T-helper 17 cell (primary cell): ENCODE results near the gene PPP2R2C. TPM values are rescaled to one million over a fixed set of nuclear protein-coding genes. Genes with fewer than 3 reads are reported as not detected.

Experiments used
- ATAC-seq: fragments of 150-1000 bp; cut with Tn5 transposase; 2 replicates; pipeline ENCODE4 v1.10.0; 2021; ENCODE audit warnings: mild to moderate bottlenecking, moderate library complexity
- DNase-seq, 3 donors: peaks; one replicate each; pipeline versions ENCODE4 v3.0.0 to v3.0.0-alpha.2; 2020 to 2021
- H3K9me3 ChIP-seq: one replicate; pipeline ENCODE4 v1.7.0; 2013; ENCODE audit warnings: low read length, mild to moderate bottlenecking; ENCODE audit not compliant: control insufficient read depth, poor library complexity, severe bottlenecking
- H3K27ac Mint-ChIP-seq: one replicate; pipeline ENCODE4 v1.8.0; 2022; ENCODE audit warnings: mild to moderate bottlenecking, moderate library complexity, mixed read lengths
- H3K27me3 Mint-ChIP-seq: one replicate; pipeline ENCODE4 v1.8.0; 2022; ENCODE audit warnings: mixed read lengths
- H3K36me3 Mint-ChIP-seq: one replicate; pipeline ENCODE4 v1.8.0; 2022; ENCODE audit warnings: low read depth, mixed read lengths
- H3K4me1 Mint-ChIP-seq: one replicate; pipeline ENCODE4 v1.8.0; 2022; ENCODE audit warnings: mild to moderate bottlenecking, mixed read lengths
- H3K4me3 Mint-ChIP-seq: one replicate; pipeline ENCODE4 v1.8.0; 2022; ENCODE audit warnings: mild to moderate bottlenecking, moderate library complexity, mixed read lengths
- total RNA-seq, 4 donors: library from RNA in 2 of 4; stranded (reverse) in 2 of 4; gene quantifications; one replicate each; pipeline ENCODE4 v1.2.3 and lab custom pipeline; 2022 to 2026

The PPP2R2C gene
- total RNA-seq, 2 donors from 2014 or later, result not detected

DNA sequence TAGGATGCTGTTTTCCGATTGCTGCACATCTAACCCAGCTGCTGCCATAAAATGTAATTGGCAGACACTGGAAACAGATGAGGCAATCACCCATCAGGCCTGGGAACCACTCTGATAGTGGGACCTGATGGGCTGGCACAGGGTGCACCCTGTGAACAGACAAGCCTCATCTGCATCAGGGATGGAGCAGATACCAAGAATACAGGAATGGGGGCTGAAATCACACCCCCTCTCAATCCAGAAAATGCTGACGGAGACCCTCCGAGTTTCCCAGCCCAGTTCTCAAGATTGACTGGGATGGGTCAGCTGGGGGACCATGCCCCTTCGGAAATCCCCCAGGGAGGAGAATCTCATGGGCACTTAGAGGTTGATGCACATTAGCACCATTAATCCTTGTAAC is 28.8 kb upstream of the PPP2R2C start:
- H3K27ac Mint-ChIP-seq, result no peak overlapping the region
- peaks cover 35% of the 10 kb centered on the region for H3K27me3 Mint-ChIP-seq
- H3K4me1 Mint-ChIP-seq, result no peaks in the 10 kb centered on the region
- ATAC-seq (no peak), DNase-seq (no peak)
- no peak overlapping the region for H3K4me3 Mint-ChIP-seq
- no peaks in the 10 kb centered on the region for H3K9me3 ChIP-seq
- no peaks in the 10 kb centered on the region for H3K36me3 Mint-ChIP-seq

DNA sequence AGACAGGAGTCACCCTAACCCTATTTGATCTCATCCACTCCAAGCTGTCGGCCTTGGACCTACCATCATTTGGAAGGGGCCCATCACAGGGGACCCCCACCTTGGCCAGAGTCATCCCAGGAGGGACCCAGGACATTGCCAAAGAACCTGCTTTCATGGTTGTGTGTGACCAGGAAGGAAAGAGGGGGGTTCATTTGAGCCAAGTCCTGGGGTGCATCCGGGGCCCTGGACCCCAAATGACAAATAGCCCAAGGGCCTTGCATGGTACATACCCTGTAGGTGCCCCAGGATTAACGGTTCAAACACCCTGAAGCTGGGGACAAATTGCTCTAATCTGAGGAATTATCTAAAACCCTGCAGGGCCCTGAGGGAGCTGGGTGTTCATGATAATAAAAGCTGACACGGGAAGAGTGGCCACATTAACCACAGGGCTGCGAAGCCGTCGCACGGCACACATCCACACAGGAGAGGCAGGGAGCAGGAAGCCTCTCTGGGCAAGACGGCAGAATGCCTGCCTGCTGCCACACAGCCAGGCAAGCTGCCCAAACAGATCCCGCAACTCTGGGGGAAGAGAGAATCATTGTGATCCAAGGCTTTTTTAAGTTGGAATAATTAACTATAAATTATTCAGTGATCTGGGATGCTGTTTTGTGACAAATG is 28.2 kb upstream of the PPP2R2C start:
- Mint-ChIP-seq H3K36me3 (no peaks in the 10 kb centered on the region), H3K4me1 (no peaks in the 10 kb centered on the region), H3K27me3 (peaks cover 40% of the 10 kb centered on the region), H3K27ac (no peak overlapping the region), H3K4me3 (no peak overlapping the region)
- H3K9me3 ChIP-seq, result no peaks in the 10 kb centered on the region
- no peak for DNase-seq
- ATAC-seq, result no peak

DNA sequence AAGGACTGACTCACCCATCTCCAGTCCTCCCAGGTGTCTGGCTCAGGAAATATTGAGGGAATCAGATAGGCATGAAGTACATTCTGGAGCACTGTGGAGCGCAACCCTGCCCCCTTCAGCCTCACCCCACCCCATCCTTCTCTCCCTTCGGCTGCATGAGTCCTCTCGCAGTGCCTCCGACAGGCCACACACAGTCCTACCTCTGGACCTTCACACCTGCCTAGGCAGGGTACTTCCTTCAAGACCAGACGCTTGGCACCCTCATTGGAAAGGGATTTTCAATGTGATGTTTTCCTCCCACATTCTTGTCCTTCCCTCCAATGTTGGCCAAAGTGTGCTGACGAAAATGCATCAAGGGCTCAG is 26.8 kb upstream of the PPP2R2C start:
- Mint-ChIP-seq H3K4me3 (no peak overlapping the region), H3K27ac (no peak overlapping the region), H3K4me1 (no peaks in the 10 kb centered on the region), H3K27me3 (peaks cover 43% of the 10 kb centered on the region), H3K36me3 (no peaks in the 10 kb centered on the region)
- no peak for ATAC-seq
- no peak for DNase-seq
- no peaks in the 10 kb centered on the region for H3K9me3 ChIP-seq

DNA sequence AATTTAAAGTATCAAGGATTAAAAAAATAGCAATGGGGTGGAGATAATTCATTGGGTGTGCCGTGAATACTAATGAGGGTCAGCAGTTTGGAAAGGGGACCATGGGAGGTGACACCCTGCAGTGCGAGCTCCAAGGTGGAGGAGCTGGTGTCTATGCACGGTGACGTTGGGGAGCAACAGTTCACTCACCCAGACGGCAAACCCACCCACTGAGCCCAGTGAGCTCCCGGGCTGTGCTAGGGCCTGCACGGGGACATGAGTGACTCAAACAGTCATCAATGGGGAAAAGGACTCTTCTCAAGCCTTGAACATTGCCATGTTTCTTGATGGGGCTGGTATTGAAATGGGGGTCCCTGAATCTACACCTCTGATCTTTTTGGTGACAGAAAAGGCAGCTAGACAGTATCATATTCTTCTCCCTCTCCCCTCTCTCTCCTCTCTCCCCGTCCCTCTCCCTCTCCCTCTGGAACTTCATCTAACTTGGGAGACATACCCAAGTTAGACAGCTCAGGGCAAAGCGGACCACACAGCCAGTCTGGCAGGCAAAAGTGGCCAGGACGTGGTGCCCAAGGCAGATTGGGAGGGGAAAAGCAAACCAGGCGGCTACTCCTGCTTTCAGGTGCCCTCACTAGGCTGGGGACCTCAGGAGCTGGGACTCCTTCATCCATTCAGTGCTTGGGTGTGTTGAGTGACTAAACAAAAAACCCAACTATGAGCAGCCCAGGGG is 26.3 kb upstream of the PPP2R2C start:
- H3K4me3 Mint-ChIP-seq, result no peak overlapping the region
- H3K9me3 ChIP-seq, result no peaks in the 10 kb centered on the region
- peaks cover 48% of the 10 kb centered on the region for H3K27me3 Mint-ChIP-seq
- H3K4me1 Mint-ChIP-seq, result no peaks in the 10 kb centered on the region
- no peak overlapping the region for H3K27ac Mint-ChIP-seq
- H3K36me3 Mint-ChIP-seq, result no peaks in the 10 kb centered on the region
- DNase-seq (no peak), ATAC-seq (no peak)

DNA sequence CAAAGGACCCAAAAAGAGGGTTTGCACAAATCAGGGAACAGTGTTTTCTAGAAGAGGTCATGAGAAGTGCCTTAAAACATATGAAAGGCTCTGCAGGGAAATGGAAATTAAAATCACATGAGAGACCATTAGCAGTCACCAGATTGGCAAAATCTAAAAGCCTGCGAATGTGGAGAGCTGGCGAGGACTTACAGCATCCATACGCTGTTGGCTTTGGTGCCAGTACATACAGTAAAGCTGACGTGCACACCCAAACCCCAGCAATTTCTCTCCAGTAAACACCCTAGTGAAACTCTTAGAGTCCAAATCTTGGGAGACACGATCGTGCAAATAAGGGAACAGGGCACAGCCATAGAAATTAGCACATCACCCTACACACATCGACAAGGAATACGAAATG is 25.4 kb upstream of the PPP2R2C start:
- no peaks in the 10 kb centered on the region for H3K36me3 Mint-ChIP-seq
- H3K27ac Mint-ChIP-seq, result no peak overlapping the region
- H3K27me3 Mint-ChIP-seq, result peaks cover 57% of the 10 kb centered on the region
- H3K4me3 Mint-ChIP-seq, result no peak overlapping the region
- H3K9me3 ChIP-seq, result no peaks in the 10 kb centered on the region
- no peak for DNase-seq
- H3K4me1 Mint-ChIP-seq, result no peaks in the 10 kb centered on the region
- ATAC-seq, result no peak

DNA sequence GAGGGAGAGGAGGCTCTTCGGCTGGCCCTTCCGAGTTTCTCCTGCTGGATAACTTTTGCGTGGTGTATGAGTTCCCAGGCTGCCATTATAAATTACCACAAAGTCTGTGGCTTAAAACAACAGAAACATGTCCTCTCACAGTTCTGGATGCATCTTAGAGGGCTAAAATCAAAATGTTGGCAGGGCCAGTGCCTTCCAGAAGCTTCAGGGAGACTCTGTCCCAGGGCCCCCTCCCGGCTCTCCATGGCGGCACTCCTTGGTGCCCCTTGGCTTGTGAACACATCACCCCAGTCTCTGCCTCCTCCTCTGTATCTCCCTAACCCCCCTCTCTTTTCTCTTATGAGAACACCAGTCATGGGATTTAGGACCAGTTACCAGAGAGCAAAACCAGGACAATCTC is 23.3 kb upstream of the PPP2R2C start:
- H3K4me1 Mint-ChIP-seq, result no peaks in the 10 kb centered on the region
- DNase-seq, result no peak
- no peak overlapping the region for H3K27ac Mint-ChIP-seq
- H3K27me3 Mint-ChIP-seq, result peaks cover 51% of the 10 kb centered on the region
- H3K9me3 ChIP-seq, result no peaks in the 10 kb centered on the region
- ATAC-seq, result no peak
- H3K4me3 Mint-ChIP-seq, result no peak overlapping the region
- H3K36me3 Mint-ChIP-seq, result no peaks in the 10 kb centered on the region

DNA sequence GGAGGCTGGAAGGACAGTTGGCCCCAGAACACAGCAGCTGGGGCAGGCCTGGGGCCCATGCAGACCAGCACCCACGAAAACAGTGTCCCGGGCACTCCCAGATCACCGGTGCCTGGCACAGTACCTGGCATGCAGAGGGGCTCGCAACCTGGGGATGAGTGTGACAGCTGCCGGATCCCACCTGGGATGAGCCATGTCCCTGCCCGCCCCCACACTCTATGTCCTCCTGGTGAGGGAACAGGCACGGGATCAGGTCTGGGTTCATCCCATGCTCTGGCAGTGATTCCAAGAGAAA is 22.8 kb upstream of the PPP2R2C start:
- H3K4me1 Mint-ChIP-seq, result no peaks in the 10 kb centered on the region
- H3K27me3 Mint-ChIP-seq, result peaks cover 46% of the 10 kb centered on the region
- DNase-seq, result no peak
- no peak for ATAC-seq
- no peaks in the 10 kb centered on the region for H3K9me3 ChIP-seq
- no peak overlapping the region for H3K27ac Mint-ChIP-seq
- no peak overlapping the region for H3K4me3 Mint-ChIP-seq
- H3K36me3 Mint-ChIP-seq, result no peaks in the 10 kb centered on the region

DNA sequence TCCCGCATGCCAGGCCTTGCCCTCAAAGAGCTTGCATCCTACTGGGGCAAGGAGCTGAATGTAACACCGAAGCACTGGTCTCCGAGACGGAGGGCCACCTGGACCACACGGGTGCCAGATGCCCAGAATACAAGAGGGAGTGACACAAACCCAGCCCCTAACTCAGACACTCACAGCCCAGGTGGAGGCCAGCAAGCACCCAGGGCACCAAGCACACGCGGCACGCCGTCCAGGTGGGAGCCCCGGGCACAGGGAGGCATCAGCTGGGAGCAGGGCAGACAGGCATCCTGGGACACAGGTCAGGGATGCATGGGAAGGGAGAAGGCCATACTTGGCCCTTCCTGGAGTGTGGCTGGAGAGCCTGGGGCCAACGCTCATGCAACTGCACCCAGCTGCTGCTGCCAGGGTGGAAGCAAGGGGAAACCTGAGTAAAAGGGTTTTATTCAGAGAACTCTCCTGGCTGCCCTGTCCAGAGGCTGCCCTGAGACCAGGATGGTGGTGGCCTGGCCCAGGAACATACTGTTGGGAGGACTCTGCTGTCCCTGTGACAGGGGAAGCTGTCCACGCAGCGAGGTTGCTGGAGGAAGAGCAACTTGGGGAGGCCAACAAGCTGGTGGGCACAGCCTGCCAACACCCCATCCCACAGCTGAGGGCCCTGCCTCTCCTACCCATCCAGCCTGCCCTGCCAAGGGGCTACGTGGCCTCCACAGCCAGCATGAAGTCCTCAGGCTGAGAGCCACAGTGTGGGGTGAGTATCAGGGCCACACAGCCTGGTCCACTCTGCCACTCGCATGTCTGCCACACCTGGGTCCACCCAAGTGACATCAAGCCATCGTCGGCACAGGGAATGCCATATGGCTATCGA is 22.2 kb upstream of the PPP2R2C start:
- Mint-ChIP-seq H3K36me3 (no peaks in the 10 kb centered on the region), H3K27me3 (peaks cover 40% of the 10 kb centered on the region), H3K4me1 (no peaks in the 10 kb centered on the region), H3K4me3 (no peak overlapping the region), H3K27ac (no peak overlapping the region)
- no peak for ATAC-seq
- no peak for DNase-seq
- H3K9me3 ChIP-seq, result no peaks in the 10 kb centered on the region

DNA sequence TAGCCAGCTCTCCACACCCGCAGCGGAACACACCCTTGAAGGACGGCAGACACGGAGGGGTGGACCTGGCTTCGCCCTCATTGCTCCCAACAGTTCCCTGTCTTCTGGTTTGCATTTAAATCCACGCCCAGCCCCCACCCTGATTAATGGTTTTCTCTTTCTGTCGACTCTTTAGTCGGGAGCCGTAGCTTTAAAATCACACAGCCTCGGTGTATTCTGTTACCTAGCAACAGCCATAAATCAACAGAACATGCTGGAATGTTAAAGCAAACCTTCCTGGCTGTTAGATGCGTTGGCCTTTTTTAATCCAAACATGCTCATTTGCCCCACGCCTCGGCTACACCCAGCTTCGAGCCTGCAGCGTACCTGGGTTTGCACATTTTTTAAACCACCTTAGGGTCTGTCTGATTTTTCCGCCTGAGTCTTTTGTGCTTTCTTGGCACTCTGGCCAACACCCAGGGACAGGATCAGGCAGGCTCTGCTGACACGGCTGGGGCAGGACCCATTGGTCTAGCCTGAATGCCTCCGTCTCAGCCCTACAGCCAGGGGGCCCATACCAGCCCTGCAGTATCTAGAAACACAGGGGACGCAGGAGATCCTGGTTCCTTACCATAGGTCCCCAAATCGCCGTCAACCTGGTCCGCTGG is 21.4 kb upstream of the PPP2R2C start:
- no peak for DNase-seq
- Mint-ChIP-seq H3K36me3 (no peaks in the 10 kb centered on the region), H3K27ac (no peak overlapping the region), H3K4me3 (no peak overlapping the region), H3K4me1 (no peaks in the 10 kb centered on the region), H3K27me3 (peaks cover 39% of the 10 kb centered on the region)
- ATAC-seq, result no peak
- no peaks in the 10 kb centered on the region for H3K9me3 ChIP-seq

DNA sequence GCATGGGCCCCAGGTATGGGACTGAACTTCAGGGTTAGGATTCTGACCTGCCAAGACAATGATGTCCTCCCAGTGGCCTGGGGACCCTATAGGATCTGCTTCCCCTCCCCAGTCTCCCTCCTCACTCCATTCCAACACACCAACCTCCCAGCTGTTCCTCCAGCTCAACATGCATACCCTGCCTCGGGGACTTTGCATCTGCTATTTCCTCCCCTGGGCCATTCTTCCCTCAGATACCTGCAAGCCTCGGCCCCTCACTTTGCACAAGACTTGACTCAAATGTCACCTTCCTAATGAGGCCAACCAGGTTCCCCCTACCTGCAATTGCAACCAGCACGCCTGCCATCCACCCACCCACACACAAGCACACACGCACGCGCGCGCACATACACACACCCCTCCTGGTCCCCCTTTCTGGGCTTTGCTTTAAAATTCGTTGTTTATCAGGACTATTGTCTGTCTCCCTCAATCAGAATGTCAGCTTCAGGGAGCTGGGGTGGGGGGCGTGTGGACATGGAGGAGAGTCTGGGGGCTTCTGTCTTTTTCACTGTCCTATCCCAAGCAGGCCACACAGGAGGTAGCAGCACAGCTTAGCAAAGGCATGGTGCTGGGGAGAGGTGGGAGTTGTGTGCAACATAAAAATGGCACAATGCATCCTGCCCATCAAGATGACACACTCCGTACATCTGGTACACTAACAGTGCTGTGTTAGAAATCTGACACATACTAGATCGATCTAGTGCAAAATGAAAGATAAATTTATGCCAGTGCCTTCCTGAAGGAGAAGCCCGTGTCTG is 20.6 kb upstream of the PPP2R2C start:
- no peaks in the 10 kb centered on the region for H3K9me3 ChIP-seq
- DNase-seq (no peak), ATAC-seq (no peak)
- Mint-ChIP-seq H3K36me3 (no peaks in the 10 kb centered on the region), H3K27me3 (peaks cover 39% of the 10 kb centered on the region), H3K27ac (no peak overlapping the region), H3K4me3 (no peak overlapping the region), H3K4me1 (no peaks in the 10 kb centered on the region)

DNA sequence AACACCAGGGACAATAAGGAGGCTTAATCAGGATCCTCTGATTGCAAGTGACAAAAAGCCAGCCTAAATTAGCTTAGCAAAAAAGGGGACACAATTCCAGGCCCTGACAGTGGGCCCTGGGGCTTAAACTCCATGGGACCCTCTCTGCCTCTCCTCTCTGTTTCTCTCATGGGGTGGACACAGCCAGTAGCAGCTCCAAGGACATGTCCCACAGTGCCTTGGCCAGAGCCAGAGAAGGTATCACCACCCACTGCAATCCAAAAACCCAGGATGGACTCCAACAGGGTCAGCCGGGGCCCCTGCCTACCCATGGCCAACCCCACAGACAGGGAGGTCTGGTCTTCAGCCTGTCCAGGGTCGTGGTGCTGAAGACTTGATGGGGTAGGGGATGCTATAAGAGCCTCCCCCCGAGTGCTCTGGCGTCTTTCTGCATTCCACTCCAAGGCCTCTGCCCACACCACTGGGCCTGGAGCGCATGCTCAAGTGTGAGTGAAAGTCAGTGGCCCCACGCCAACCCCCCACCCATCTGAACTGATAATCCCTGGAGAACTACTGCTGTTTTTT is 19.7 kb upstream of the PPP2R2C start:
- no peak overlapping the region for H3K27ac Mint-ChIP-seq
- H3K4me1 Mint-ChIP-seq, result no peaks in the 10 kb centered on the region
- no peak for DNase-seq
- H3K9me3 ChIP-seq, result no peaks in the 10 kb centered on the region
- no peak overlapping the region for H3K4me3 Mint-ChIP-seq
- H3K27me3 Mint-ChIP-seq, result peaks cover 31% of the 10 kb centered on the region
- H3K36me3 Mint-ChIP-seq, result no peaks in the 10 kb centered on the region
- no peak for ATAC-seq

DNA sequence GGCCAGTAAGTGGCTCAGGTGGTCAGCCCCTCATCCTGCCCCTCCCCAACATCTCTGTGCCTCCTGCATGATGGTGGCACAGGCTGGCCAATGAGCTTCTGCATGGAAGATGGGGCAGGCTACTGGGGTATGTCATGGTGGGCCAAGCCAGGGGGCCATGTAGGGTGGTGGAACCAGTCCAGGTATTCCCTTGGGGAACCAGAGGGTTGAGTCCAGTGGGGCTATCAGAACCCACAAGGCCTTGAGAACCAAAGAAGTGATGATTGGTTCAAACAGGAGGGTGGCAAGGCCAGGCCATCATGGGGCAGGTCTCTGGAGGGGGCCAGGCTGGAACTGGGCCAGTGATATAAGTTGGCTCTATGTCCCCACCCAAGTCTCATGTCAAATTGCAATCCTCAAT is 18.8 kb upstream of the PPP2R2C start:
- no peak overlapping the region for H3K27ac Mint-ChIP-seq
- ATAC-seq (no peak), DNase-seq (no peak)
- peaks cover 30% of the 10 kb centered on the region for H3K27me3 Mint-ChIP-seq
- H3K9me3 ChIP-seq, result no peaks in the 10 kb centered on the region
- H3K4me1 Mint-ChIP-seq, result no peaks in the 10 kb centered on the region
- no peaks in the 10 kb centered on the region for H3K36me3 Mint-ChIP-seq
- no peak overlapping the region for H3K4me3 Mint-ChIP-seq
